NCI-H128 (cell line): ENCODE measurements around the gene FAU.
"Not testable (repeated sequence)": the region's sequence is repeated elsewhere in the genome, so short reads cannot be mapped to it uniquely, and the experiment has no call there.

Experiments
- DNase-seq: peaks from one replicate; lab custom pipeline; 2025; ENCODE audit not compliant: unreplicated experiment; lab: John Stamatoyannopoulos, UW

The FAU gene

DNA sequence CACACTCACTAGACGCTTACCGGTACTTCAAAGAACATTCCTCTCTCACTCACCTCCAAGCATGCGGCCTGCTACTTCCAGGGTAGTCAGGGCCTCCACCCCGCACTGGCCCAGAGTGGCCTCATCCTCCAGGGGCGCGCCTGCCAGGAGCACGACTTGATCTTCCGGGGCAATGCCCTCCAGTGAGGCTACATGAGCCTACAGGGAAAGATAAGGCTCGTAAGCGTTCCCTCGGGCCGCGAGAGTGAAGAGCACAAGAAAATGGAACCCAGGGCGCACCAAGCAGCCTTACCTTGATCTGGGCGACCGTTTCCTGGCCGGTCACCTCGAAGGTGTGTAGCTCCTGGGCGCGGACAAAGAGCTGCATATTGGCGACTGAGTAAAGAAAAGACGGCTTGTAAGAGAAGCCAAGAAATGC lies 478 bp downstream of the FAU start:
- DNase-seq, result no peak

GRCh38 chr11:65120831-65121230 lies 1.1 kb downstream of the FAU start:
- DNase-seq, result no peak

- no peak for DNase-seq
These were observed 2.3 kb downstream of the FAU start for GRCh38 chr11:65119670-65119995.

GRCh38 chr11:65118891-65119669 lies 2.9 kb downstream of the FAU start:
- not testable (repeated sequence) for DNase-seq

DNA sequence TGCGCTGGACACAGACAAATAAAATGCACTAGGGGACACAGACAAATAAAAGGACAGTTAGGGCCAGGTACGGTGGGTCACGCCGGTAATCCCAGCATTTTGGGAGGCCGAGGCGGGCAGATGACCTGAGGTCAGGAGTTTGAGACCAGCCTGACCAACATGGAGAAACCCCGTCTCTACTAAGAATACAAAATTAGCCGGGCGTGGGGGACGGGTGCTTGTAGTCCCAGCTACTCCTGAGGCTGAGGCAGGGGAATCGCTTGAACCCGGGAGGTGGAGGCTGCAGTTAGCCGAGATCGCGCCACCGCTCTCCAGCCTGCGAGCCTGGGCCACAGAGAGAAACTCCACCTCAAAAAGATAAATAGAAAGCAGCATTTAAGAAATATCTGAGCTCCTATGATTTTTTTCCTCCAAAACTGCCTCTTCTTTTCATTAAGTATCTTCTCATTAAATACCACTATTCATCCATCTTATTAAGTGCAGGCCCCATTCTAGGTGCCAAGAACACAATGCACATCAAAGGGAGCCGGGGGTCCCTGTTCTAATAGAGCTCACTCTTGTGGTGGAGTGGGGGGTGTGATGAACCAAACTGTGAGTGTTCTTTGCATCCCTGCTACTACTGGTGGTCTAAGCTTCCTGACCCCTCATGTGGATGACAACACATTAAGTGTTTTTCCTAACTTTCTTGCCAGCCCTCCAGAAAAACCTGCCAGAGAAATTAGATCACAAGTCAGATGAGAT lies 3.7 kb downstream of the FAU start:
- no peak for DNase-seq

DNA sequence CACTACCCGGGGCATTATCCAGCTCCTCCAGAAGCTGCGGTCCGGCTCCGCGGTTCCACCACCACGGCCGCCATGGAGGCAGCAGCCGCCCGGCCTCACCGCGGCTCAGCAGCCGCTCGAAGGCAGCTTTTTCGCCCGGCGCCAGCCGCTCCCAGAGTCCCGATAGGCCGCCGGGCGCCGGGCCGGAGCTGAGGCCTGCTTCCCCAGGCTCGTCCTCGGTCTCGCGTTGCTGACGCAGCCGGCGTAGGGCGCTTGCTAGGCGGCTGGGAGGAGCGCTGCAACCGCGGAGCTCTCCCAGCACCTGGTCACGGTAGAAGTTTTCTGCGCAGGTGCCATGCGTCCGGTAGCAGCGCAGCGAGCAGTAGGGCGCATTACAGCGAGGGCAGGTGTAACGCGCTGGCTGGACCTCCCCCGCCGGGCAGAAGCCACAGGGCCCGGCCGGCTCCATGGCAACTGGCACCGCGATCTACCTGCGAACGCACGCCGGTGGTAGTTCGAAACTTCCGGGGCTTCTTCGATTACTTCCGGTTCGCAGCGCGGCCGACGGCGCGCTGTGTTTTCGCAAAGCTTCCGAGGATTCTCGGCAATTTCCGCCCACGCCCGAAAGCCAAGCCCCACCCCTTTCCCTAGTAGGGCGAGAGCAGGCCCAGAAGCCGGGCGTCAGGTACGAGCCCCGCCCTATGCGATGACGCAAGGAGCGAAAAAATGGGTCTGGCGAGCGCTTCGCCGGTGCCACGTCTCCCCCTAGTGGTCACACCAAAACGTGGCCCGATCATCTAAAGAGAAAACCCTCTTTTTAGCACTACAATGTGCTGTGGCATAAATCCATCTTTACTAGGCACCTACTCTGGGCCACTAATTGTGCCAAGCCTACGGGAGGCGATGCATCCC lies 4.5 kb downstream of the FAU start, which contains the start of gene ZNHIT2:
Gene ZNHIT2 (minus strand): TSS at position 496 of the 891 bp plus-strand sequence. CDS start 48 bp downstream, at position 448.
- DNase-seq, result peak; percentile 99

GRCh38 chr11:65116370-65117205 lies 5.3 kb downstream of the FAU start:
- DNase-seq, result no peak

DNA sequence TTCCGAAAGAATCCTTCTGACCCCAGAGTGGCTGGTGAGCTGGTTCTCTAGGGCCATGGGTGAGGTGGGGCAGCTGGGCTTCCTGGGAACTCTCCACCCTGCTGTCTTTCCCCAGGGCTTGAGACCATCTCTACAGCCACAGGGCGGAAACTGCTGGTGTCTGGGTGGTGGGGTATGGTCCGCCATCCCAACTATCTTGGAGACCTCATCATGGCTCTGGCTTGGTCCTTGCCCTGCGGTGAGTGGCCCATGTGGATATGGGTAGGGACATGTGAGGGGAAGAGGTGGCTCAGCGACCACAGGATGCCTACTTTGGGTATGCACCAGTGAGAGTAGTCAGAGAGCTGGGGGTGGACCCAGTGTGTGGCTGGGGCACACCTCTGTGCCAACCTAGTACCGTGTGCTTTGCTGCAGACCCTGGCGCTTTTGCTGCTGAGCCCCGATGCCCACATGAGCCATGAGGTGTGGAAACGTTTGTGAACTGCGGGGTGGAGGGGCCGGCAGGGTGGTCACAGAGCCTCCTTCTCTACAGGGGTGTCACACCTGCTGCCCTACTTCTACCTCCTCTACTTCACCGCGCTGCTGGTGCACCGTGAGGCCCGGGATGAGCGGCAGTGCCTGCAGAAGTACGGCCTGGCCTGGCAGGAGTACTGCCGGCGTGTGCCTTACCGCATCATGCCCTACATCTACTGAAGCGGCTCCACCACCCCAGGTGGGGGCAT lies 6.4 kb downstream of the FAU start:
- no peak for DNase-seq

DNA sequence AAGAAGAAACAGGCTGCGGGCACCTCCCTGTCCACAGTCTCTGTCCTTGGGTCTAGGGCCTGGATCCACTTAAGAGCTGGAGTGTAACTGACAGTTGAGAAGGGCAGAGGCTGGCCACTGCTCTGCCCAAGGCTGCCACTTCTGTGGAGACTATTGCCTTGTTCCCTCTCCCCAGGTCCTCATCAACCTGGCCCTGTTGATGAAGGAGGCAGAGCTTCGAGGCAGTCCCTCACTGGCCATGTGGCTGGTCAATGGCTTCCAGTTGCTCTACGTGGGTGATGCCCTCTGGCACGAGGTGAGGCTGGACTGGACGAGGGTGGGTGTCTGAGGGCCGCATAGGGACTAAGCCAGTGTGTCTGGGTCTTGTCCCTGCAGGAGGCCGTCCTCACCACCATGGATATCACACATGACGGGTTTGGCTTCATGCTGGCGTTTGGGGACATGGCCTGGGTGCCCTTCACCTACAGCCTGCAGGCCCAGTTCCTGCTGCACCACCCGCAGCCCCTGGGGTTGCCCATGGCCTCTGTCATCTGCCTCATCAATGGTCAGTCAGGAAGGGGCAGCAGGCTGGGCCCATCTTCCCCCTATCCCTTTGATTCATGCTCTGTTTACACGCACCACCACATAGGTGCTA lies 7.3 kb downstream of the FAU start:
- DNase-seq, result no peak

DNA sequence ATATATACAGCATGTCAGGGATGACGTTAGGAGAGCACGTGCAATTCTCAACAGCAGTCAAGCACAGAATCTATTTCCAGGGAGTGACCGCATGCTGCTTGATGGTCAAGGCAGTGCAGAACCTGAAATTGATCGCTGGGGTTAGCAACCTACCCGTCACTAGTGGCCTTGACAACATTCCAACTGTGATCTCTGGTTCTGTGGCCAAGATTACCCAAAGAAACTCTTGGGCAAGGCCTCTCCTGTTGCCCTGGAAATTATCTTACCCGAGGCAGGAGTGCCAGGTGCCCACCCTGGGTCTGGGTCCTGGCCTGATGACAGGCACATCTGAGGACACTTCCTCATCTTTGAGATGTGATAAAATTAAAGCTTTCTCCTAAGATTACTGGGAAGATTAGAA lies 8.1 kb downstream of the FAU start:
- no peak for DNase-seq

DNA sequence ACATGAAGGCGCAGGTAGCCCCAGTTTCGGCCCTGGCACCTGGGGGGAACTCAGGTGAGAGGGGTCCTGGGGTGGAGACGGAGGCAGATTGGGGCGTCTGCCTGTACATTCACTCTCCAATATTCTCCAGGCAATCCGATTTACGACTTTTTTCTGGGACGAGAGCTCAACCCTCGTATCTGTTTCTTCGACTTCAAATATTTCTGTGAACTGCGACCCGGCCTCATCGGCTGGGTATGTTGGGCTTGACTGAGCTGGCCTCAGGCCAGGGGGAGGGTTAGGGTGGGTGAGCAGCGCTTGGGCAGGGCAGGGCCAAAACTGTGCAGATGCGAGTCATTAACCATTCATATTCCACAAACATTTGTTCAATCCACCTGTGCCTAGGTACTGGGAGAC lies 8.6 kb downstream of the FAU start:
- DNase-seq, result no peak

DNA sequence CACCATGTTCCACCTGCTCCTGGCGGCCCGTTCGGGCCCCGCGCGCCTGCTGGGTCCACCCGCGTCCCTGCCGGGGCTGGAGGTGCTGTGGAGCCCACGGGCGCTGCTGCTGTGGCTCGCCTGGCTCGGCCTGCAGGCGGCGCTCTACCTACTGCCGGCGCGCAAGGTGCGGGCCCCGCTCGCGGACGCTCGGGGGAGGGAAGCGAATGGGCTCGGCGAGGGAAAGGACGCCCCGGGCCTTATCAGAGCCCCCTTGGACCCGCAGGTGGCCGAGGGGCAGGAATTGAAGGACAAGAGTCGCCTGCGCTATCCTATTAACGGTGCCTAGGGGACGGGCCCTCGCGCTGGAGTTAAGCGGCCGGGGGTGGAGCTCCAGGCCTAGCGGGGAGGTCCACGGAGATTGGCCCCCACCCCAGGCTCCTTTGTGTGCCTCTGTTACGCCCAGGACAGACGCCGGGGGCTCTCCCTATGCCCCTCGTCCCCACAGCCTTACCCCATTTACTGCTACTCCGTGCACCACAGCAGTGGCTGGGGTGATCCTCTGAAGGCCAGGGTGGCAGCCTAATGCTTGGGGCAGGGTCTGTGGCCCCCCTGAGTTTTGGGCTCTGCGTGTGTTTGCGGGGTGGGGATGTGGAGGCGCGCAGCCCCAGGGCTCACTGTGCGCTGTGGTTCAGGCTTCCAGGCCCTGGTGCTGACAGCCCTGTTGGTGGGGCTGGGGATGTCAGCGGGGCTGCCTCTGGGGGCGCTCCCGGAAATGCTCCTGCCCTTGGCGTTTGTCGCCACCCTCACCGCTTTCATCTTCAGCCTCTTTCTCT lies 9.2 kb downstream of the FAU start:
- DNase-seq, result peak; percentile 27

GRCh38 chr11:65111744-65112545 lies 10.0 kb downstream of the FAU start, which contains the start of gene TM7SF2:
TSS of gene TM7SF2 (plus strand) at chr11:65111872. CDS start at chr11:65112016, 144 bp downstream.
- peak; percentile 97 for DNase-seq

- no peak for DNase-seq
These were observed 10.7 kb downstream of the FAU start for GRCh38 chr11:65111159-65111743.

DNA sequence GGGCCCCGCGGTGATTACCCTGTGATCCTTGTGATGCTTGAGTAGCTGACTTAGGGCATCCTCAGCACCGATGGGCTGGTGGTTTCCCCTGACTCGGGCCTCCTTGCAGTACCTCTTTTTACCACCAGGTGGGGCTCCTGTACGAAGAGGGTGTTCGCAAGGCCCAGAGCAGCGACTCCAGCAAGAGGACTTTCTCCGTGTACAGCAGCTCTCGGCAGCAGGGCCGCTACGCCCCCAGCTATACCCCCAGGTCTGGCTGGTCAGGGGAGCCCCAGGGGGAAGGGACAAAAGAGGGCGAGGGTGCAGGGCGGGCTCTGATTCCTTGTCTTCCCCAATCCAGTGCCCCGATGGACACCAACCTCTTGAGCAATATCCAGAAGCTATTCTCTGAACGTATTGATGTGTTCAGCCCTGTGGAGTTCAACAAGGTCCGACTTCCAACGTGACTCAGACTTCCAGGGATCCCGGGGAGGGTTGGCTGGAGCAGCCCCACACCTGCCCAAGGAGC lies 11.5 kb downstream of the FAU start:
- DNase-seq, result peak; percentile 80

DNA sequence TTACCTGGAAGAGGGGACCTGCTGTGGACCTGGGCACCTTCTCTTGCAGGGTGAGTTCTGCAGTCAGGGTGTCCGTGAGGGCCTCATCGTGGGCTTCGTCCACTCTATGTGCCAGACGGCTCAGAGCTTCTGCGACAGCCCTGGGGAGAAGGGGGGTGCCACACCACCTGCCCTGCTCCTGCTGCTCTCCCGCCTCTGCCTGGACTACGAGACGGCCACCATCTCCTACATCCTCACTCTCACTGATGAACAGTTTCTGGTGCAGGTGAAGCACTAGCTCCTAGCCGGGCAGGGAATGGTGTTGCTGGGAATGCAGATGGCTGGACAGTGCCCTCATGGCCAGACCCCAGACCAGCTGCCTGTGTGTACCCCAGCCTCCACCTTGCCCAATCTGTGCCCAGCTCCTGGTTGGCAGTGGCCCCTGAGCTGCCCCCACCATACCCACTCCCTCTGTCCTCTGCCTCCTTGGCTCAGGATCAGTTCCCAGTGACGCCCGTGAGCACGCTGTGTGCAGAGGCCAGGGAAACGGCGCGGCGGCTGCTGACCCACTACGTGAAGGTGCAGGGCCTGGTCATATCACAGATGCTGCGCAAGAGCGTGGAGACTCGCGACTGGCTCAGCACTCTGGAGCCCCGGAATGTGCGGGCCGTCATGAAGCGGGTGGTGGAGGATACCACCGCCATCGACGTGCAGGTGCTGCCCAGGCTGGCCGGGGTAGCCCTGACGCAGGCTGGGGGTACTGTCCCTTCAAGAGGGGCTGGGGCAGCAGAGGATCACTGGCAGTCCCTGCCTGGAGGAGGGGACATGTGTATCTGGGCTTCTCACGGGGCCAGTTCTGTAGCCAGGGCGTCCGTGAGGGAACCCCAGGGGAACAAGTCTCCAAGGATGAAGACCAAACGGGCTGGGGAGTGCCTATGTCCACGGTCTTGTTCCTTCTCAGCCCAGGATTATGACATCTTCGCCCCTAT lies 12.4 kb downstream of the FAU start:
- no peak for DNase-seq
